GM12873 (cell line): ENCODE measurements around the gene SFRP5.

Source experiments
- CTCF ChIP-seq: IDR thresholded peaks from 2 replicates; pipeline ENCODE4 v1.5.1; 2012; ENCODE audit warnings: low read depth, mild to moderate bottlenecking, moderate library complexity, low read length, control low read depth; ENCODE audit not compliant: insufficient read depth; ENCODE audit errors: missing control alignments

SFRP5 gene

GRCh38 chr10:97719602-97720001 lies 52.2 kb downstream of the SFRP5 start:
- no peak for TF ChIP-seq CTCF

DNA sequence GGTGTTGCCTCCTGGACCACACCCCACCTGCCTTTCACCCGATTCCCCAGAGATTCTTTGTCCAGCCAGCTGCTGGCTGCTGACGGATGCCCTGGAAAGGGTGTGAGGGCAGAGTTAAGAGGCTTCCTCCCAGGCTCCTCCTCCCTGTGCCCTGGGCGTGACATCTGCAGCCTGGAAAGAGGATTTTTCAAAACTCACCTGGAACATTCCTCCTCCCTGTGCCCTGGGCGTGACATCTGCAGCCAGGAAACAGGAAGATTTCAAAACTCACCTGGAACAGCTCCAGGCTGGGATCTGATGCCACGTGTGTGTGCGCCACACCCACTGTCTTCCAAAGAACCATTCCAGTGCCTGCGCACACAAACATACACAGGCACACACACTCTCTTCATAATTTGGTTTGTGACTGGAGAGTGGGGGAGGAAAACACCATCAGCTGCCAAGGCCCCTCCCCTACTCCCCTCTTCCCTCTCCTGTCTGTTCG lies 53.1 kb downstream of the SFRP5 start:
- no peak for TF ChIP-seq CTCF

DNA sequence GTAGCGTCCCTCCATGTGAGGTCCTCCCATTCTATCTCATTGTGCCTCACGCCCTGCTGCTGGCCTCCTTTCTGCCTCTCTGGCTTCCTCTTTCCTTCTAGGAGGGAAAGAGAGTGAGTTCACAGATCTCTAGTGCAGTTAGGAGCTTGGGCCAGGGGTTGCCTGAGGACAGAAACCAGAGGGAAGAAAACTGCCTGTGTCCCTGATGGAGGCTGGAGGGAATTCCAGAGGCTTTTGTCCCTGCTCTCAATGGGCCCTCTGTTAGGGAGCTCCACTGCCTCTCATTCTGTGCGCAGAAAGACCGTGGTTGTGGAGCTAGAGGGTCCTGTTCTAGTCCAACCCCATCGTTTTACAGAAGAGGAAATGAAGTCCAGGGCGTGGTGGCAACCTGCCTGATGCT lies 53.6 kb downstream of the SFRP5 start:
- no peak for TF ChIP-seq CTCF

GRCh38 chr10:97717627-97718026 lies 54.2 kb downstream of the SFRP5 start:
- no peak for TF ChIP-seq CTCF
